PFSK-1 (cell line): ENCODE results near the gene SEMA3D.

Experiments
- FOXP2 ChIP-seq: optimal IDR thresholded peaks from 2 replicates; pipeline ENCODE3; 2011; ENCODE audit warnings: borderline replicate concordance, control low read depth, inconsistent platforms; ENCODE audit not compliant: insufficient read depth; ENCODE audit errors: extremely low read length, extremely low read depth
- POLR2AphosphoS5 ChIP-seq: IDR thresholded peaks from 2 replicates; pipeline ENCODE4 v1.6.1; 2012; ENCODE audit warnings: low read depth, mild to moderate bottlenecking, control low read depth, low read length, moderate library complexity
- REST ChIP-seq, 2 experiments: IDR thresholded peaks; 2 replicates each; pipeline versions ENCODE4 v1.6.1 to v1.8.0; 2011 to 2012; ENCODE audit warnings: low read depth in 2 of 2, low read length in 2 of 2, control low read depth in 1 of 2, inconsistent platforms in 1 of 2, mild to moderate bottlenecking in 1 of 2, moderate library complexity in 1 of 2; ENCODE audit not compliant: insufficient read depth in 1 of 2
- SIN3A ChIP-seq: IDR thresholded peaks from 2 replicates; pipeline ENCODE4 v1.6.1; 2012; ENCODE audit warnings: mild to moderate bottlenecking, low read length, moderate library complexity, borderline replicate concordance; ENCODE audit not compliant: insufficient read depth
- TAF1 ChIP-seq: IDR thresholded peaks from 2 replicates; pipeline ENCODE4 v1.6.1; 2012; ENCODE audit warnings: low read length, control low read depth, borderline replicate concordance; ENCODE audit not compliant: insufficient read depth

Gene SEMA3D

GRCh38 chr7:85162721-85163120 is 24.1 kb downstream of the SEMA3D start:
- TF ChIP-seq SIN3A: no peak
- no peak for TF ChIP-seq REST (IDR thresholded peaks at IDR 0.05; ENCODE audit: insufficient read depth in 1 of 2, low read depth in 2 of 2, low read length in 2 of 2)
- no peak for TF ChIP-seq POLR2AphosphoS5
- no peak for TF ChIP-seq TAF1
- TF ChIP-seq FOXP2: no peak

DNA sequence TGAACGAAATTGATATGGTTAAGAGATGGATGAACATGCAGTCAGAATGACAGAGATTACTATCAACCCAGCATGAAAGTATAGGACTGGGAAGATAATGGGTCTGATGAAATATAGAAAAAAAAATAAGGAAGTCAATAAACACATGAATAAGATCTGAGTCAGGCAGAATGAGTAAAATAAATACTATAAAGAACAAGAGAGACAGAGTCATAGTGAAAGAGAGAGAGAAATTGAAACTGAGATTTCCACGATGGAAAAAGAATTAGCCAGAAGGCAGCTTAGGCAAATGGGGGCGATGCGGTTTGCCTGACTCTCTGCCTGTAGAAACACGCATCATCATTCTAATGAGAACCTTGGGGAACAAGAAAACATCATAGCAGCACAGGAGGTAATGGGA is 26.6 kb downstream of the SEMA3D start:
- TF ChIP-seq REST (IDR thresholded peaks at IDR 0.05; ENCODE audit: insufficient read depth in 1 of 2, low read depth in 2 of 2, low read length in 2 of 2) (no peak), POLR2AphosphoS5 (no peak), SIN3A (no peak), FOXP2 (no peak), TAF1 (no peak)

- no peak for TF ChIP-seq FOXP2
- TF ChIP-seq TAF1: no peak
- no peak for TF ChIP-seq REST (IDR thresholded peaks at IDR 0.05; ENCODE audit: insufficient read depth in 1 of 2, low read depth in 2 of 2, low read length in 2 of 2)
- TF ChIP-seq SIN3A: no peak
- TF ChIP-seq POLR2AphosphoS5: no peak
Observed at GRCh38 chr7:85159003-85159402, 27.9 kb downstream of the SEMA3D start.

DNA sequence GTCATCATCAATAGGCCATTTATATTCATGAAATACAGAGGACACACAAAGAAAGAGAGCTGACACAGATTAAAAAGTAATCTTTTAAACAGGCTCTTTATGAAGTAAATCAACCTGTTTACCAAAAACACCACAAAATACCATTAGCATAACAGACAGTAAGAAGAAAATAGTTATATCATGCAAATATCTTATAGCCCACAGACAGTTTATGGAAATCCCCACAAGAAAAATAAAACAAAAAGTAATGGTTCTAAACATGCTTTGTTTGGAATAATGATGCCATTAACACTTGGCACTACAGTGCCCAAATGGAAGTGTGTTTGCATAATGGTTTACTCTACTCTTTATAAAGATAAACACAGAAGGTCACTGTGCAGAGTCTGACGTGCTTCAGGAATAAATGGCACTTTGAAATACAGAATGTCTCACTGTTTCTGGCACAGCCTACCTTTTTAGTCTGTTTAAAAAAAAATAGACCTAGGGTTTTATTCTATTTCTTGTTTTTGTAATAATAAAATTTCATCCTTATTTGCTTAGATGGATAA is 30.1 kb downstream of the SEMA3D start:
- TF ChIP-seq TAF1 (no peak), POLR2AphosphoS5 (no peak), FOXP2 (no peak), REST (IDR thresholded peaks at IDR 0.05; ENCODE audit: insufficient read depth in 1 of 2, low read depth in 2 of 2, low read length in 2 of 2) (no peak), SIN3A (no peak)

GRCh38 chr7:85154282-85154937 is 32.4 kb downstream of the SEMA3D start:
- no peak for TF ChIP-seq SIN3A
- TF ChIP-seq TAF1: no peak
- no peak for TF ChIP-seq FOXP2
- no peak for TF ChIP-seq REST (IDR thresholded peaks at IDR 0.05; ENCODE audit: insufficient read depth in 1 of 2, low read depth in 2 of 2, low read length in 2 of 2)
- TF ChIP-seq POLR2AphosphoS5: no peak
